Bronchial epithelial cell (primary cell): ENCODE results near the gene SPOPL. TPM values are rescaled to one million over a fixed set of nuclear protein-coding genes. Genes with fewer than 3 reads are reported as not detected.

Experiments used
- DNase-seq: peaks from one replicate; pipeline ENCODE4 v3.0.0-alpha.2; 2010; ENCODE audit warnings: low read depth
- FAIRE-seq: peaks from 2 replicates; lab custom pipeline; 2011; peaks lifted over from hg19 to GRCh38; lab: Jason Lieb, UNC
- H3K27me3 ChIP-seq: 2 replicates; pipeline ENCODE4 v1.5.1; 2011; ENCODE audit warnings: low read length; ENCODE audit not compliant: control insufficient read depth, insufficient read depth
- H3K36me3 ChIP-seq: 2 replicates; pipeline ENCODE4 v1.5.1; 2011; ENCODE audit warnings: low read length; ENCODE audit not compliant: control insufficient read depth, insufficient read depth
- H3K4me3 ChIP-seq: 2 replicates; pipeline ENCODE4 v1.5.1; 2011; ENCODE audit warnings: mild to moderate bottlenecking, low read depth, low read length, control low read depth
- total RNA-seq: library from RNA; depleted of rRNA; stranded (reverse); fragments of >200 nt; gene quantifications from 2 replicates; pipeline ENCODE4 v1.2.1, GENCODE V29; 2014
- TF ChIP-seq, protein P1 (sequence below): IDR thresholded peaks from 2 replicates; pipeline ENCODE4 v1.5.1; 2011; ENCODE audit warnings: mild to moderate bottlenecking, moderate library complexity, low read length, control low read depth, inconsistent platforms; ENCODE audit not compliant: insufficient read depth, severe bottlenecking

The SPOPL gene
- total RNA-seq, 1 donor from 2014 or later: 34.8 TPM

- H3K36me3 ChIP-seq: no peaks in the 10 kb centered on the region
- no peaks in the 10 kb centered on the region for H3K27me3 ChIP-seq
- TF ChIP-seq, protein P1, sequence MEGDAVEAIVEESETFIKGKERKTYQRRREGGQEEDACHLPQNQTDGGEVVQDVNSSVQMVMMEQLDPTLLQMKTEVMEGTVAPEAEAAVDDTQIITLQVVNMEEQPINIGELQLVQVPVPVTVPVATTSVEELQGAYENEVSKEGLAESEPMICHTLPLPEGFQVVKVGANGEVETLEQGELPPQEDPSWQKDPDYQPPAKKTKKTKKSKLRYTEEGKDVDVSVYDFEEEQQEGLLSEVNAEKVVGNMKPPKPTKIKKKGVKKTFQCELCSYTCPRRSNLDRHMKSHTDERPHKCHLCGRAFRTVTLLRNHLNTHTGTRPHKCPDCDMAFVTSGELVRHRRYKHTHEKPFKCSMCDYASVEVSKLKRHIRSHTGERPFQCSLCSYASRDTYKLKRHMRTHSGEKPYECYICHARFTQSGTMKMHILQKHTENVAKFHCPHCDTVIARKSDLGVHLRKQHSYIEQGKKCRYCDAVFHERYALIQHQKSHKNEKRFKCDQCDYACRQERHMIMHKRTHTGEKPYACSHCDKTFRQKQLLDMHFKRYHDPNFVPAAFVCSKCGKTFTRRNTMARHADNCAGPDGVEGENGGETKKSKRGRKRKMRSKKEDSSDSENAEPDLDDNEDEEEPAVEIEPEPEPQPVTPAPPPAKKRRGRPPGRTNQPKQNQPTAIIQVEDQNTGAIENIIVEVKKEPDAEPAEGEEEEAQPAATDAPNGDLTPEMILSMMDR: no peak
- no peak for FAIRE-seq
- no peak overlapping the region for H3K4me3 ChIP-seq
- no peak for DNase-seq
Observed at GRCh38 chr2:138620431-138620830, 118.9 kb downstream of the SPOPL start.

DNA sequence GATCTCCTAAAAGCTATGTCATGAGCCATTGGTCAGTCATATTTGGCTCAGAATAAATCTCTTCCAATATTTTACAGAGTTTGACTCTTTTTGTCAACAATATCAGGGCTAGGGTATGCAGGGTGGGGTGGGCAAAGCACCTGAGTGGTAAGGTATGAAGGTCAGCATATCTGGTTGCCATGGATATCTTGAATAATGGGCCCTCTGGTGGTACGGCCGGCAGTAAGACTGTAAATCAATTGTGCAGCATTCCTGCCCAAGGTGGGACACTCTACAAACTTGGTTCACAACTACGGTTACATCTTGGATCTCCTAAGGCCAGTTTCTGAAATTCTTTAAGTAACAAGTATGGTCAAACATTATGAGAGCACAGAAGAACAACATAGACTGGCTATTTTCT is 119.6 kb downstream of the SPOPL start:
- DNase-seq (no peak), FAIRE-seq (no peak)
- no peaks in the 10 kb centered on the region for H3K27me3 ChIP-seq
- no peak overlapping the region for H3K4me3 ChIP-seq
- TF ChIP-seq, protein P1: no peak
- no peaks in the 10 kb centered on the region for H3K36me3 ChIP-seq

DNA sequence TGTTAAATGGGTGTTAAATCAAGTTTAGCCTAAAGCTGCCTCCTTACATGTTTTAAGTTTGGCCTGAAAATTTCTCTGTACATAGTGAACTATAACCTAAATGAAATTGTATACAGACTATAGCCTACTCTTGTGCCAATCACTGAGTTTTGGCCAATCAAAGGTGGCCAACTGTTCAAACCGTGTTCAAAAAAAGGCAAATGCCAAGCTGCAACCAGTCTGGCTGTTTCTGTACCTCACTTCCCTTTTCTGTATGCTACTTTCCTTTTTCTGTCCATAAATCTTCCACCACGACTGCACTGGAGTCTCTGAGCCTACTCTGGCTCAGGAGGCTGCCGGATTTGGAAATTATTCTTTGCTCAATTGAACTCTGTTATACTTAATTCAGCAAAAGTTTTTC is 121.0 kb downstream of the SPOPL start:
- Histone ChIP-seq H3K27me3 (no peaks in the 10 kb centered on the region), H3K4me3 (no peak overlapping the region), H3K36me3 (no peaks in the 10 kb centered on the region)
- TF ChIP-seq, protein P1: no peak
- DNase-seq (no peak), FAIRE-seq (no peak)
